ENCODE results near the gene DVL1. TPM values are rescaled to one million over a fixed set of nuclear protein-coding genes. Genes with fewer than 3 reads are reported as not detected.

DVL1 gene
- total and polyA plus RNA-seq, 4 donors: 39.2 to 79.1 (median 62.8) TPM

DNA sequence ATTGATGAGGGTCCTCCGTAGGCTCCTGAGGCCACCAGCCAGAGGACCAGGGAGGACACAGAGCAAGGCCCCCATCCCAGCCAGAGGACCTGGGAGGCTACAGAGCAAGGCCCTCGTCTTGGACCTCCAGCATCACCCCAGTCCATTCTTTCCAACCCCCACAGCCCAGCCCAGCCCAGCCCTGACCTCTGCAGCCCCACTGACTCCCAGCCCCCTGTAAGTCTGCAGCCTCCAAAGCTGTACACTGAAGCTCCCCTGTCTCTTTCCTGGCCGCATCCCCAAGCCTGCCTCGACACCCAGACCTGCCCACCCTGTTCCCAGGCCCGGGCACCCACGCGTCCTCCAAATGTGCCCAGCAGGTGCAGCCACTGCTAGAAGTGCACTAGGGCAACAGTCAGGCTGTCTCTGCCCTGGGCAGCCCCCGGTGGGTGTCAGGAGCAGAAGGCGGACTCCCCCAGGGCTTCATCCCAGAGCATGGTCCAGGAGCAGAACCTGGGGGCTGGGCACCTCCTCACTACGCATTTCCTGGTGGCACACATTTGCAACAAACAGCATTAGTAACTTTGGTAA is 2.1 kb downstream of the DVL1 start:
- 78 to 93% methylated on average over 10 of the region's 10 CpGs for WGBS, 2 donors
- peaks cover 0 to 3% (median 0%) of the 10 kb centered on the region in 4 donors for H3K36me3 ChIP-seq (ENCODE audit: control insufficient read depth in 4 of 4, insufficient read depth in 4 of 4, low read length in 4 of 4)
- TF ChIP-seq, protein P1, sequence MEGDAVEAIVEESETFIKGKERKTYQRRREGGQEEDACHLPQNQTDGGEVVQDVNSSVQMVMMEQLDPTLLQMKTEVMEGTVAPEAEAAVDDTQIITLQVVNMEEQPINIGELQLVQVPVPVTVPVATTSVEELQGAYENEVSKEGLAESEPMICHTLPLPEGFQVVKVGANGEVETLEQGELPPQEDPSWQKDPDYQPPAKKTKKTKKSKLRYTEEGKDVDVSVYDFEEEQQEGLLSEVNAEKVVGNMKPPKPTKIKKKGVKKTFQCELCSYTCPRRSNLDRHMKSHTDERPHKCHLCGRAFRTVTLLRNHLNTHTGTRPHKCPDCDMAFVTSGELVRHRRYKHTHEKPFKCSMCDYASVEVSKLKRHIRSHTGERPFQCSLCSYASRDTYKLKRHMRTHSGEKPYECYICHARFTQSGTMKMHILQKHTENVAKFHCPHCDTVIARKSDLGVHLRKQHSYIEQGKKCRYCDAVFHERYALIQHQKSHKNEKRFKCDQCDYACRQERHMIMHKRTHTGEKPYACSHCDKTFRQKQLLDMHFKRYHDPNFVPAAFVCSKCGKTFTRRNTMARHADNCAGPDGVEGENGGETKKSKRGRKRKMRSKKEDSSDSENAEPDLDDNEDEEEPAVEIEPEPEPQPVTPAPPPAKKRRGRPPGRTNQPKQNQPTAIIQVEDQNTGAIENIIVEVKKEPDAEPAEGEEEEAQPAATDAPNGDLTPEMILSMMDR (IDR thresholded peaks at IDR 0.05; ENCODE audit: control extremely low read depth, extremely low read depth): no peak
- no peaks in the 10 kb centered on the region for H3K9me3 ChIP-seq (ENCODE audit: control insufficient read depth in 4 of 4, insufficient read depth in 3 of 4, low read length in 3 of 4)
- DNase-seq (no peak), ATAC-seq (ENCODE audit: insufficient read depth, low FRiP score) (no peak)
- no peak overlapping the region for H3K4me3 ChIP-seq
- peaks cover 0 to 32% (median 21%) of the 10 kb centered on the region in 5 donors for H3K4me1 ChIP-seq (ENCODE audit: control insufficient read depth in 5 of 5, insufficient read depth in 5 of 5, low read length in 5 of 5)
- H3K27me3 ChIP-seq (ENCODE audit: control insufficient read depth in 3 of 3, insufficient read depth in 3 of 3, low read length in 2 of 3): no peaks in the 10 kb centered on the region
- H3K9ac ChIP-seq (ENCODE audit: insufficient read depth in 1 of 2, low read length in 2 of 2): no peak overlapping the region
- peak overlapping the region in 1 of 2 donors; percentile 28 for H3K27ac ChIP-seq (ENCODE audit: low read depth in 1 of 2, low read length in 1 of 2)

DNA sequence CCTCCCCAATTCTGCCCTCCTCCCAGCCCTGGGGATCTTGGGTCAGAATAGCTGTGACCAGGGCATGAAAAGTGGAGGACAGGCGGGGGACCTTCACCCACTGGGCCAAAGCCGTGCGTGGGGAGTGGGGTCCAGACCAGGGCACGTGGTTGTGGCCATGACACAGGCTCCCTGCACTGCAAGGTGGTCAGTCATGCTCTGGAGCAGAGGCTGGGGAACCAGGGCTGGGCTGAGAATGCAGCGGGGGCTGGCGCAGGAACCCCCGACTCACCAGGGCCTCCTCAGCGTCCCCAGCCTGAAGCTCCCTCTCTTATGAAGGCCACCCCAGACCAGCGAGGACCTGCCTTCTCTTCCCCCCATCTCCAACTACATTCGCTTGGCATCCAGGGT is 2.7 kb downstream of the DVL1 start:
- Histone ChIP-seq H3K36me3 (ENCODE audit: control insufficient read depth in 4 of 4, insufficient read depth in 4 of 4, low read length in 4 of 4) (peaks cover 0 to 6% (median 0%) of the 10 kb centered on the region in 4 donors), H3K9me3 (ENCODE audit: control insufficient read depth in 4 of 4, insufficient read depth in 3 of 4, low read length in 3 of 4) (no peaks in the 10 kb centered on the region), H3K4me1 (ENCODE audit: control insufficient read depth in 5 of 5, insufficient read depth in 5 of 5, low read length in 5 of 5) (peaks cover 0 to 32% (median 15%) of the 10 kb centered on the region in 5 donors), H3K27ac (ENCODE audit: low read depth in 1 of 2, low read length in 1 of 2) (no peak overlapping the region), H3K27me3 (ENCODE audit: control insufficient read depth in 3 of 3, insufficient read depth in 3 of 3, low read length in 2 of 3) (no peaks in the 10 kb centered on the region), H3K9ac (ENCODE audit: insufficient read depth in 1 of 2, low read length in 2 of 2) (no peak overlapping the region), H3K4me3 (no peak overlapping the region)
- whole genome bisulfite sequencing, 2 donors: 91 to 95% methylated on average over 8 to 10 of the region's 10 CpGs
- ATAC-seq (ENCODE audit: insufficient read depth, low FRiP score) (no peak), DNase-seq (no peak)
- TF ChIP-seq, protein P1 (IDR thresholded peaks at IDR 0.05; ENCODE audit: control extremely low read depth, extremely low read depth): no peak

GRCh38 chr1:1345860-1346500 is 3.2 kb downstream of the DVL1 start:
- no peaks in the 10 kb centered on the region for H3K27me3 ChIP-seq (ENCODE audit: control insufficient read depth in 3 of 3, insufficient read depth in 3 of 3, low read length in 2 of 3)
- ATAC-seq (ENCODE audit: insufficient read depth, low FRiP score) (peak; percentile 1), DNase-seq (no peak)
- no peak overlapping the region for H3K9ac ChIP-seq (ENCODE audit: insufficient read depth in 1 of 2, low read length in 2 of 2)
- H3K36me3 ChIP-seq (ENCODE audit: control insufficient read depth in 4 of 4, insufficient read depth in 4 of 4, low read length in 4 of 4): peaks cover 0 to 10% (median 2%) of the 10 kb centered on the region in 4 donors
- peak overlapping the region in 1 of 2 donors; percentile 76 for H3K27ac ChIP-seq (ENCODE audit: low read depth in 1 of 2, low read length in 1 of 2)
- H3K4me3 ChIP-seq: no peak overlapping the region
- H3K9me3 ChIP-seq (ENCODE audit: control insufficient read depth in 4 of 4, insufficient read depth in 3 of 4, low read length in 3 of 4): no peaks in the 10 kb centered on the region
- peaks cover 0 to 32% (median 14%) of the 10 kb centered on the region in 5 donors for H3K4me1 ChIP-seq (ENCODE audit: control insufficient read depth in 5 of 5, insufficient read depth in 5 of 5, low read length in 5 of 5)
- TF ChIP-seq, protein P1 (IDR thresholded peaks at IDR 0.05; ENCODE audit: control extremely low read depth, extremely low read depth): no peak
- WGBS, 2 donors: 78 to 89% methylated on average over 12 of the region's 12 CpGs

Data from lung (tissue), 12 donors.